OCI-LY7 (cell line): ENCODE measurements around the gene STXBP6. TPM values are rescaled to one million over a fixed set of nuclear protein-coding genes. Genes with fewer than 3 reads are reported as not detected.

ENCODE experiments used
- BruUV-seq: library from RNA; stranded (reverse); fragments of 400-500 nt; replicated peaks from 2 replicates; lab custom pipeline; 2021; lab: Mats Ljungman, UMichigan
- CTCF ChIA-PET: fragments of 300-600 bp; sonication (Branson Sonifier 250); formaldehyde crosslinking; loops from one replicate; lab custom pipeline; 2022; ENCODE audit warnings: antibody characterized with exemption; ENCODE audit not compliant: unreplicated experiment; lab: Charles Lee
- POLR2A ChIA-PET: fragments of 300-600 bp; sonication (Branson Sonifier 250); formaldehyde crosslinking; loops from one replicate; lab custom pipeline; 2022; ENCODE audit warnings: antibody characterized with exemption; lab: Charles Lee
- DNase-seq: peaks from one replicate; pipeline ENCODE4 v3.0.0-alpha.2; 2015; ENCODE audit warnings: low spot score
- H2AFZ ChIP-seq: fragments of 200-600 bp; sonication (generic), shearing (Covaris generic); 2 replicates; pipeline ENCODE4 v1.6.1; 2014; ENCODE audit warnings: mild to moderate bottlenecking, antibody characterized with exemption, low read length, moderate library complexity
- H3K27ac ChIP-seq: fragments of 200-600 bp; sonication (generic); 2 replicates; pipeline ENCODE4 v1.5.1; 2014; ENCODE audit warnings: mixed run types, low read depth, mild to moderate bottlenecking, moderate library complexity, low read length, inconsistent platforms; ENCODE audit not compliant: poor library complexity, severe bottlenecking
- H3K36me3 ChIP-seq: fragments of 200-600 bp; sonication (generic); 2 replicates; pipeline ENCODE4 v1.6.1; 2014; ENCODE audit warnings: mild to moderate bottlenecking, antibody characterized with exemption, low read length, moderate library complexity, mixed read lengths; ENCODE audit not compliant: insufficient read depth
- H3K4me1 ChIP-seq: fragments of 200-600 bp; sonication (generic); 2 replicates; pipeline ENCODE4 v1.5.1; 2014; ENCODE audit warnings: mild to moderate bottlenecking, low read length; ENCODE audit not compliant: insufficient read depth, poor library complexity, severe bottlenecking
- H3K4me2 ChIP-seq: fragments of 200-600 bp; sonication (generic); 2 replicates; pipeline ENCODE4 v1.6.1; 2014; ENCODE audit warnings: mild to moderate bottlenecking, low read length
- H3K4me3 ChIP-seq: fragments of 200-600 bp; sonication (generic); 2 replicates; pipeline ENCODE4 v1.5.1; 2014; ENCODE audit warnings: mild to moderate bottlenecking, low read depth, low read length; ENCODE audit not compliant: poor library complexity, severe bottlenecking
- H3K79me2 ChIP-seq: fragments of 200-600 bp; sonication (generic); 2 replicates; pipeline ENCODE4 v1.6.1; 2016; ENCODE audit warnings: low read depth, mild to moderate bottlenecking, low read length, moderate library complexity, mixed read lengths; ENCODE audit not compliant: insufficient read depth
- H3K9me2 ChIP-seq: fragments of 200-600 bp; sonication (generic); 2 replicates; pipeline ENCODE4 v1.6.1; 2016; ENCODE audit warnings: mild to moderate bottlenecking, low read length, mixed read lengths; ENCODE audit not compliant: insufficient read depth
- H3K9me3 ChIP-seq: fragments of 200-600 bp; sonication (generic); 2 replicates; pipeline ENCODE4 v1.6.1; 2014; ENCODE audit warnings: mild to moderate bottlenecking, mixed run types, low read length, mixed read lengths
- H4K20me1 ChIP-seq: fragments of 200-600 bp; sonication (generic); 2 replicates; pipeline ENCODE4 v1.6.1; 2014; ENCODE audit warnings: mild to moderate bottlenecking, antibody characterized with exemption, low read length, moderate library complexity, mixed read lengths; ENCODE audit not compliant: insufficient read depth
- EZH2phosphoT487 ChIP-seq: fragments of 200-600 bp; sonication (generic); IDR thresholded peaks from 2 replicates; pipeline ENCODE4 v1.6.1; 2018; ENCODE audit warnings: low read depth, borderline replicate concordance, mild to moderate bottlenecking, mixed run types, antibody characterized with exemption, low read length, moderate library complexity, mixed read lengths
- intact Hi-C: fragments of 100-400 bp; cut with micrococcal nuclease; formaldehyde crosslinking; loops from one replicate; pipeline ENCODE4 v1.10.0; 2022; ENCODE audit not compliant: unreplicated experiment
- total RNA-seq, 2 experiments: library from RNA; depleted of rRNA in 1 of 2; stranded (reverse); fragments of >200 nt in 1 of 2; shearing (Covaris generic) in 1 of 2; gene quantifications; 2 replicates each; pipeline ENCODE4 v1.2.3, GENCODE V29; 2014 to 2022
- TF ChIP-seq, protein P1 (sequence below): fragments of 200-600 bp; sonication (generic); conservative IDR thresholded peaks from 2 replicates; pipeline ENCODE4 v1.5.1; 2014; ENCODE audit warnings: mild to moderate bottlenecking, antibody characterized with exemption, low read length, moderate library complexity, mixed read lengths

The STXBP6 gene
- total RNA-seq, 2 experiments from 2014 or later = 0.48 TPM; not detected in 1

DNA sequence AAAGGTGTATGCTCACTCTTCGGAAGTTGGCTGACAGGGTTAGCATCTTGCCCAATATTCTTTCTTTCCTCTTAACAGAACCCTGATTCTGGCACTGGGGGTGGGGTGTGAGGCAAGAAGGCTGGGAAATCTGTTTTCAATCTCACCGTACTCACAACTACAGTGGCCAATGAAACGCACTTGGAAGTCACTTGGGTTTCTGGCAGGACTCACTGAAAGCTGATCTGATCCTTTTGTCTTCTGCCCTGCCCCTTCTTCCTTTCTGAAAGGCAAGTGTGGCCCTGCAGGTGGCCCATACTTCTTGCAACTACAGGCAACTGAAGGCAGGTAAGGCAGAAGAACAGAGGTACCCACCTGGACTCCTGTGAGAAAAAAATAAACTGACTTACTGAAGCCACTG, 106.9 kb downstream of the STXBP6 start:
- intact Hi-C loops = no loop called here
- TF ChIP-seq, protein P1, sequence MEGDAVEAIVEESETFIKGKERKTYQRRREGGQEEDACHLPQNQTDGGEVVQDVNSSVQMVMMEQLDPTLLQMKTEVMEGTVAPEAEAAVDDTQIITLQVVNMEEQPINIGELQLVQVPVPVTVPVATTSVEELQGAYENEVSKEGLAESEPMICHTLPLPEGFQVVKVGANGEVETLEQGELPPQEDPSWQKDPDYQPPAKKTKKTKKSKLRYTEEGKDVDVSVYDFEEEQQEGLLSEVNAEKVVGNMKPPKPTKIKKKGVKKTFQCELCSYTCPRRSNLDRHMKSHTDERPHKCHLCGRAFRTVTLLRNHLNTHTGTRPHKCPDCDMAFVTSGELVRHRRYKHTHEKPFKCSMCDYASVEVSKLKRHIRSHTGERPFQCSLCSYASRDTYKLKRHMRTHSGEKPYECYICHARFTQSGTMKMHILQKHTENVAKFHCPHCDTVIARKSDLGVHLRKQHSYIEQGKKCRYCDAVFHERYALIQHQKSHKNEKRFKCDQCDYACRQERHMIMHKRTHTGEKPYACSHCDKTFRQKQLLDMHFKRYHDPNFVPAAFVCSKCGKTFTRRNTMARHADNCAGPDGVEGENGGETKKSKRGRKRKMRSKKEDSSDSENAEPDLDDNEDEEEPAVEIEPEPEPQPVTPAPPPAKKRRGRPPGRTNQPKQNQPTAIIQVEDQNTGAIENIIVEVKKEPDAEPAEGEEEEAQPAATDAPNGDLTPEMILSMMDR = no peak
- no peak for TF ChIP-seq EZH2phosphoT487
- Histone ChIP-seq H3K27ac (no peak overlapping the region), H3K4me3 (no peak overlapping the region), H3K4me1 (no peaks in the 10 kb centered on the region), H3K79me2 (no peaks in the 10 kb centered on the region), H2AFZ (no peak overlapping the region), H3K9me3 (no peaks in the 10 kb centered on the region), H4K20me1 (no peaks in the 10 kb centered on the region), H3K9me2 (no peaks in the 10 kb centered on the region), H3K36me3 (no peaks in the 10 kb centered on the region), H3K4me2 (no peak overlapping the region)
- BruUV-seq = no TSS peak
- ChIA-PET CTCF (no interaction called here), POLR2A (interaction anchor here (0.8 kb wide), 1 partner anchor 295 kb away, joined by 3 read pairs; no protein-coding TSS in a partner anchor)
- no peak for DNase-seq

DNA sequence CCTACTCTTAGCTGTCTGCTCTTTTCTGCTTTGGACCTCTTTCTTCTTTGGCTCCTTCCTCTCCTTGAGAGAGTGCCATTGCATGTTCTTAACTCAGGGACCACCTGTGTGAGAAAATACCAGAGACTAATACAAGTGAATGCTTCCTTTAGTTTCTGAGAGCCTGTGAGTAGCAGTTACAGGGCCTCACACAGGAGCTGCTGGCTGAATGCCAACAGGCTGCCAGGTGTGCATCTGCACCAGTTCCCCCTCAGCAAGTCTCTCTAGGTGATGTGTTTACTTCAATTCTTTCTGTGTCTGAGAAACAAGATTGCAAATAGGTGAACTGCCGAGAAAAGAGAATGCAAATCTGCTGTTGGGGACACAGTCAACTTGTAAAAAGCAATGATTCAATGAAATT, 108.2 kb downstream of the STXBP6 start:
- BruUV-seq = no TSS peak

More for the DNA sequence above, 108.2 kb downstream of the STXBP6 start:
- peak; percentile 47 for DNase-seq
- Histone ChIP-seq H2AFZ (no peak overlapping the region), H3K9me3 (no peaks in the 10 kb centered on the region), H3K36me3 (no peaks in the 10 kb centered on the region), H3K4me3 (no peak overlapping the region), H3K79me2 (no peaks in the 10 kb centered on the region), H3K4me1 (no peaks in the 10 kb centered on the region), H3K27ac (no peak overlapping the region), H3K9me2 (no peaks in the 10 kb centered on the region), H4K20me1 (no peaks in the 10 kb centered on the region), H3K4me2 (no peak overlapping the region)
- POLR2A ChIA-PET = interaction anchor here (0.6 to 1.1 kb wide), 2 partner anchors 13 to 104 kb away, joined by 3 read pairs; no protein-coding TSS in a partner anchor
- CTCF ChIA-PET = no interaction called here
- intact Hi-C loops = no loop called here
- TF ChIP-seq, protein P1 = no peak
- TF ChIP-seq EZH2phosphoT487 = no peak
